Left cardiac atrium (tissue), 4 donors: ENCODE measurements around the gene ATP5F1E. TPM values are rescaled to one million over a fixed set of nuclear protein-coding genes. Genes with fewer than 3 reads are reported as not detected.
A peak's percentile ranks its signal among the peaks of the same experiment; 100 is the strongest.
"Not testable (repeated sequence)": the region's sequence is repeated elsewhere in the genome, so short reads cannot be mapped to it uniquely, and the experiment has no call there.

Experiments
- ATAC-seq, 2 donors: fragments of 200-7000 bp; cut with Tn5 transposase; one replicate each; pipeline ENCODE4 v1.9.1; 2020; ENCODE audit warnings: mild to moderate bottlenecking in 2 of 2, moderate library complexity in 2 of 2
- DNase-seq: peaks from one replicate; pipeline ENCODE4 v3.0.0-alpha.2; 2020
- intact Hi-C, 2 donors: fragments of 100-400 bp; cut with DNase I; formaldehyde crosslinking; loops; one replicate each; pipeline versions ENCODE4 v1.14.1 to v1.15.1; 2022 to 2023
- total RNA-seq, 2 donors: library from RNA; stranded (reverse); fragmentation: NEBNext Ultra II Directional; extraction: Animal tissue kit (Norgen Biotek cat#: 25700); gene quantifications; one replicate each; pipeline ENCODE4 v1.2.1, GENCODE V29; 2021
- donor health status: DM: no; HTN: yes; CAD: no.
- donor health status: DM: no; HTN: yes; CAD: no; lungs with severe emphysema.
- donor health status: DM: yes; HTN: yes; CAD: no.
- donor health status: Dilated cardiomyopathy.

Gene ATP5F1E
- total RNA-seq, 2 donors from 2014 or later: 122 to 125 TPM

DNA sequence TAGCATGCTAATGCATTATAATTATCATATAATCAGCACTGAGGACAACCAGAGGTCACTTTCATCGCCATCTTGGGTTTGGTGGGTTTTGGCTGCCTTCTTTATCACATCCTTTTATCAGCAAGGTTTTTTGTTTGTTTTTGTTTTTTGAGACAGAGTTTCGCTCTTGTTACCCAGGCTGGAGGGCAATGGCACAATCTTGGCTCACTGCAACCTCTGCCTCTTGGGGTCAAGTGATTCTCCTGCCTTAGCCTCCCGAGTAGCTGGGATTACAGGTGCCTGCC, 20.3 kb downstream of the ATP5F1E start:
- DNase-seq, ATAC-seq, intact Hi-C loops: not testable (repeated sequence)

- DNase-seq: peak; percentile 63
- peak; percentile 1 for ATAC-seq
- intact Hi-C loops: no loop called here
These were observed 20.9 kb downstream of the ATP5F1E start for GRCh38 chr20:59010995-59011873.

DNA sequence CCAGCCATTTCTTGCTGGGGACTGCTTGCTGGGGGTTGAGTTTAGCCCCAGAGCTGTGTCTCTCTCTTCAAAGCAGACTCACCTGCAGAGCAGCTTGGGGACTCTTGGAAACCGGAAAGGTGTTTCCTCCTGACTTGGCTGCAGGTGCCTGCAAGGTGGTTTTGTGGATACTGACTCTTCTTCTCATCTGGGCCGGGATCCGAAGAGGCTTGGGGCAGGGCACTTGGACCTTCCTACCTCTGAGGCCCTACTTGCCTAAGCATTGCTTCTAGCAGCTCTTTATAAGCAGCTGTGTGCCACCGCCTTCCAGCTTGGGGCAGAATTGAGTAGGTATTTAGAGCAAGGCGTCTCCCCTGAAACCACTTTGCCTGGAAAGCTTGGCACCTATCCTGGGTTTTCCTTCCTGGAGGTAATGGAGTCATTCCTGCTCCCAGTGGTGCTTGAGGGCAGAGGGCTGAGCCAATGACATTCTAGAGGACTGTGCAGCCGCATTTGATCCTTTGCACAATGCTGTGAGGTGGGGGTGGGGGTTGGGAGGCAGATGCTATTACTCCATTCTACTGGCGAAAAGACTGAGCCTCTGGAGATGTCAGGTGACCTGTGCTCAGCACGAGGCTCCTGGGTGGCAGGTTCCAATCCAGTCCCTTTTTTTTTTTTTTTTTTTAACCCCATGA, 21.7 kb downstream of the ATP5F1E start:
- ATAC-seq (no peak), DNase-seq (no peak)
- intact Hi-C loops: no loop called here

- no peak for ATAC-seq
- intact Hi-C loops: no loop called here
- DNase-seq: no peak
These were observed 23.3 kb downstream of the ATP5F1E start for GRCh38 chr20:59008715-59009336.

DNA sequence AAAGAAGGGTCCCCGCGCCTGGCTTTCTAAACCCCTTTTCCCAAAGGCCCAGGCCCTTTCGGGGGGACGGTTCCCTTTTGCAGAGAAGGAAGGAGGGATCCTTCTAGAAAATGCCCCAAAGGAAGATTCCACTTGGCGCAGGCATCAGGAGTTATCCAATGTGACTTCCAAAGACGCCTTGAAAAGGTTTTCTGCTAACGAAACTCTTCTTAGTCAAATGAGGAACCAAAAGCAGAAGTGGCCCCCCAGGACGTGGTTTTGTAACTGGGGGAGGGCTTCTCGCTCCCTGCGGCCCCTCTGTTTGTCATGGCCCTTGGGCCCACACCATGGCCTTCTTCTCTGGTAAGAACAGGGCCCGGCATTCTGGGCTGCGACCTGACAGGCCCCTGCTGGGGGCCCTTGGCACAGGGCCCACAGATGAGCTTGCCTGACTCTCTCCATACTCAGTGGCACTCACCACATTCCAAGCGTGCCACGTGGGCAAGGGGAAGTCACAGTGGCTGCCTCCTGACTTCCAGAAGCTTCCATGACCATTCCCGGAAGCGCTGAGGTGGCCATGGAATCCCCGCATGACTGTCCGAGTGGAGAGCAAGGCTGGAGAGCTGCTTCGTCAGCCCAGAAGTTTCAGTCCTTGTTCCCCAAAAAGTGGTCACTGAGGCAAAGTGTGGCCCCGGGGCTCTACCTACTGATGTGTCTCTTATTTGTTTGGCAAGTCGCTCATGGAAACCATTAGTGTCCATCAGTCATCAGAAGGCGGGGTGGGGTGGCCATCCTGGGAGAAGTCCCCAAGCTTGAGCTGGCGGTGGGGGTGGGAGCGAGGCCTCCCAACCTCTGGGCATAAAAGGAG, 24.2 kb downstream of the ATP5F1E start:
- ATAC-seq (peak in 1 of 2 donors; percentile 10), DNase-seq (peak; percentile 57)
- intact Hi-C loops: no loop called here

DNA sequence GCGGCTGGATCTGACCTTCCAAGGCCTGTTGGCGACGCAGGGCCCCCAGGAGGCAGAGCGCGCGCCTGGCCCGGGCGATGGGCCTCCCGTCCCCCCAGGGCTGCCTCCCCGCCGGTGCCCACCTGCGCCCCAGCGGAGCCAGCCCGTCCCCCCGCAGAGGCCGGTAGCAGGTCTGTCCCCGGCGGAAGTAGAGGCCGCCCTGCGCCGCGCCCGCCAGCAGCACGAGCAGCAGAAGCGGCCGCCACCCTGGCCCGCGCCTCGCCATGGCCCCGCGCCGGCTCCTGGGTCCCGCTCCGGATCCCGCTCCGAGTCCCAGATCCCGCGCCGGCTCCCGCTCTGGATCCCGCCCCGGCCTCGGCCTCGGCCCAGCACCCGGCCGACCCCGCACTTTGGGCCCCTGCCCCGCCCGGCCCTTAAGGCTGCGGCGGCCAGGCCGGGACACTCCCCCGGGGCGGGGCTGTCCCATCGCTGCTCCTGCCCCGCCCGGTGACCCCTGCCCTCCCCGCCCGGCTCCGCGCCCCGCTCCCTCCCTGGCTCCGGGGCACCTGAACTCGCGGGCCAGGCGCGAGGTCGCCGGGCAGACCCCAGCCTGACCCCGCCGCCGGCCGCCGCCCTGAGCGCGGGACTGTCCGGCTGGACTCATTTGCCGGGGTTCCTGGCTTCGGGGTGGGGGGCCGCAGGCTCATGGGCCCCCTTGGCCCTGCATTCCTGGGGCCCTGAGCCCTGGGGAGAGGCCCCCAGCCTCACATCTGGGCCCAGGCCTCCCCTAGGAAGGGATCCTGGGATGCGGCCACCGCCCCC, 25.1 kb downstream of the ATP5F1E start, which contains the start of gene CTSZ:
Gene CTSZ, minus strand, starts transcription at position 391 of the 801 bp plus-strand sequence. Its CDS starts 126 bp downstream, at position 265.
- ATAC-seq (peak; percentile 85 to 87), DNase-seq (peak; percentile 79)
- intact Hi-C loops: no loop called here

DNA sequence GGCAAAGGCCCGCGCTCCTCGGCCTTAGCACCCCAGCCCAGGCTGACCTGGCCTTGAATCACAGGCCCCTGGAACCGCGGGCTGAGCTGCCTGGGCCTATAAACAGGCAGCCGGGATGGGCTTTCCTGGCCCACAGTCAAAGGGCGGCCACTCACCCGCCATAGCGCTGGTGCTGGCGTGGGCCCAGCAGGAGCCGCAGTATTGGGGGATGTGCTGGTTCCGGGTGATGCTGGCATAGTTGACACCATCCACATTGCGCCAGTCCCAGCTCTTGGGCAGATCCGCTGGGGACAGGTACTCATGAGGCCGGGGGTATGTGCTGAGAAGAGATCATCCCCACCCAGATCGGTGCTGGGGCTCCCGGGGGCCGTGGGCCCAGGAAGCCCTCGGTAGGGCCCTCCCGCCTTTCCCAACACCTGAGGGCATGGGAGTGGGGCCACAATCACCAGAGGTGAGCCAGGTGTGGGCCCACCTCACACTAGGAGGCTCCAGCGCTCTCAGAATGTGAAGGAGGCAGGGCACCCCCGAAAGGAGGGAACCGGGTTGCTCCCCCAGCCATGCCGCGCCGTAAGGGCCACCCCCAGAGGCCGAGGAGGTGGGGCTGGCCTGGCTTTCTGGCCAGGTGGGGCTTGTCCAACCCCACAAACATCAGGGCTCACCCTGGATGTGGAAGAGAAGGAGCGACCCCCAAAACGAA, 25.8 kb downstream of the ATP5F1E start:
- intact Hi-C loops: no loop called here
- DNase-seq (peak; percentile 53), ATAC-seq (peak; percentile 5 to 19)

DNA sequence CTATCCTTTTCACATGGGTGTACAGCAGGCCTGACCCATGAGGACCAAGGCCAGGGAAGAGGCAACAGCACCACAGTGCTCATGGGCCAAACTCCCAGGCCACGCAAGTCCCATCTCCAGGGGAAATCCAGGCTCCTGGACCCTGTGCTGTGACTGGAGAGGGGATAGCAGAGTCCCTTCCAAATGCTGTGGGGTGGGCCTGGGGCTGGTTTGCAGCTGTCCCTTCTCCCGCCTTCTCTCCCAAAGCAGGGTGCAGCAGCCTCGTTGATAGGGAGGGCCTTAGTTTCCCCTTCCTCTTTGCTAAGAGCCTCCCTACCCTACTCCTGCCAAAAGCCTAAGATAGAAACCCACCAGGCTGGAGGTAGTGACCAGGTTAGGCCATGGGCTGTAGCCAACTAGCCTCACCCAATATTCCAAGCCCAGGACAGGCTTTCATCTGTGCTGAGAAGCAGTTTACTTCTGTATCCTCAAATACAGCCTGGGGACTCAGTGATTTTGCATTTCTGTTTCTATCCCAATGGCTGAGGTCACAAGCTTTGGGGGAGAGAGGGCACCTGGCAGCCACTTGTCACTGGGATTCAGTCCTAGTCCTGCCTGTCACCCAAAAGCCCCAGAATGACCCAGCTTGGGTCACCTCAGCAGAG, 26.5 kb downstream of the ATP5F1E start:
- intact Hi-C loops: no loop called here
- ATAC-seq (no peak), DNase-seq (no peak)

DNA sequence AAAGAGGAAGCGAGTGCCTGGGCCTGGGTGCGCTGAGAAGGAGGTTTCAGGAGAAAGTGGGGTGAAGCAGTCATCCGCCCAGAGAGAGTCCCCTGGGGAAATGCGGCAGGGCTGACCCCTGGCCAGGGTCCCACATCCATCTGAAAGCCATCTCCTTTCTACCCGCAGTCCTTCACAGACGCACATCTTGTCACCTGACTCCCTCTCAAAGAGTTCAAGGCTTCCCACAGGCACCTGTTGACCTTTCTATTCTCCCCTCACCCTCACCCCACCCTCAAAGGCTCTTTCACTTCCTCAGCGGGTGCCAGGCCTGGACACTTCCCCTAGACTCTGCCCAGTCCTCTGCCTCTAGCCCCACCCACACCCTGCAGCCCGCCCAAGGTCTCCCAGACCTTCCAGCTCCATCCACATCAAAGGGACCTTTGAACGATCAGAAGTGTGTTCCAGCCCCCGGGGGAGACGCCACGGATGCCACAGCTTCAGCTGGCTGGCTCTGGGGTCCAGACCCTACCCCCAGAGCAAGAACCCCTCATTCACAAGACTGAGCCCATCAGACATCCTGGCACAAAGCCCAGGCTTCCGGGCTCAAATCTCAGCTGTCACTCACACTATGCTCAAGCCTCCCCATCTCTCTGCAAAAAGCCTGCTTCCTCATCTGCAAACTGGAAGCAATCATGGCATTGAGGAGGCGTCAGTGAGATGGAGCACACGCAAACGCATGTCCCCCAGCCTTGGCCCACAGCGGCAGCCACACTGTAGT, 27.2 kb downstream of the ATP5F1E start:
- DNase-seq: peak; percentile 71
- intact Hi-C loops: no loop called here
- peak; percentile 20 to 50 for ATAC-seq

GRCh38 chr20:59004493-59004762, 27.7 kb downstream of the ATP5F1E start:
- DNase-seq: peak; percentile 66
- intact Hi-C loops: no loop called here
- ATAC-seq: no peak

GRCh38 chr20:59003836-59004492, 28.2 kb downstream of the ATP5F1E start:
- ATAC-seq (no peak), DNase-seq (no peak)
- intact Hi-C loops: no loop called here

- DNase-seq (no peak), ATAC-seq (no peak)
- intact Hi-C loops: no loop called here
These were observed 29.2 kb downstream of the ATP5F1E start for GRCh38 chr20:59002874-59003399.

DNA sequence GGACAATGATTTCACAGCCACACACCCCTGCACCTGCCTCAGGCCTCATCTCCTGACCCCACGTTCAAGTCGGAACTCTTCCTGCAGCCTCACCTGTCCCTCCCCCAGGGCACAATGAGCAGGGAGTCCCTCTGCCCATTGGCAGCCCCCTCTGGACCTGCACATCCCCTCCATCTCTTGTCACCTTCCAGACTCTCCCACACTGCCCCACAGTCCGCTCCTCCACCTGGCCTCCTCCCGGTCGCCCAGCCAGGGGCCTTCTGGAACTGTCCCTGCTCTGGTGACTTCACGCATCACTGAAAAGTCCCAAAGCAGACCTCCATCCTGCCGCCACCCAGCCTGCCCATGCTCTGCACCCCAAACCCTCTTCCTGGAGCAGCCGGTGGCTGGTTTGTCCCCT, 29.7 kb downstream of the ATP5F1E start:
- no peak for ATAC-seq
- intact Hi-C loops: no loop called here

DNA sequence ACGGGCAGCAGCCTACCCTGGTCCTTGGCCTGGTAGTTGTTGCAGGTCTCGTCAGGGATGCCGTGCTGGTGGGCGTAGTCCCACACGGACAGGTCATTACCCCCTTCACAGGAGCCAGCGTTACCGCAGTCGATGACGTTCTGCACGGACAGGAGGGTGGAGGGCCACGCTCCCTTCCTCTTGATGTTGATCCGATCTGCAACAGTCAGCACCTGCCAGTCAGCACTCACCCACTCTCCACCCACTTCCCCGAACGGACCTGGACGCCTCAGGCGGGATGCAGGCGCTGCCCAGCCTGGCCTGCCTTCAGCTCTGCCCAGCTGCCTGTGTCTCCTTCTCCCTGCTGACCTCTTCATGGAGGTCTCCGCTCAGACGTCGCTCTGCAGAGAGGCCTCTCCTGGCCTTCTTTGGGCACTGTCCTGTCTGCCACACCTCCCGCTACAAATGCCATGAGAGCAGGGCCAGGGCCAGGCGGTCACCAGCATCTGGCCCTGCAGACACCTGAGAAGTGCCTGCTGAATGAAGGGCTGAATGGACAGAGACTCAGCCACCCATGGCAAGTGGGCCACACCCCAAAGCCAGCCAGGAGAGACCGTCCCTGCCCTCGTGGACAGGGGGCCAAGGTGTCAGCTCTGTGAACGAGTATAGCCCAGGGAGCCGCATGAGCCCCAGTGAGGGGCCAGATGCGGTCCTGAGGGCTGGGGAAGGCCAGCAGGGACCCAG, 30.5 kb downstream of the ATP5F1E start:
- no peak for DNase-seq
- intact Hi-C loops: no loop called here

More for the DNA sequence above, 29.7 kb downstream of the ATP5F1E start:
- no peak for DNase-seq

GRCh38 chr20:59001068-59001448, 31.1 kb downstream of the ATP5F1E start:
- intact Hi-C loops: no loop called here
- DNase-seq (no peak), ATAC-seq (no peak)

More for the DNA sequence above, 30.5 kb downstream of the ATP5F1E start:
- ATAC-seq: no peak

DNA sequence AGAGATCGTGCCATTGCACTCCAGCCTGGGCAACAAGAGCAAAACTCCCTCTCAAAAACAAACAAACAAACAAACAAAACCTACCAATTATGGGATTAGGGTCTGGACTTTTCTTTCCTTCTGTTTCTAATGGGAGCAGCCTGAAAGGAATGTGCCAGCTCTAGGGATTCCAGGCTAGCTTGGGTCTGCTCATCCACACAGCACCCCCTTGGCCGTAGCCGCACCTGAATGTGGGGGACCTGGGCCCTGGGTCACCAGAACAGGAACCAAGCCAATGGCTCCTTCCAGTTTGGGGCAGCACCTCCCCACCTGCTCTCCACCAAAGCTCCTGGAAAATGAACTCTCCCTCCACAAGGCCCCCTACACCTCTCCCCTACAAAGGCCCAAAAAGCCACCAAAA, 31.8 kb downstream of the ATP5F1E start:
- ATAC-seq (no peak), DNase-seq (no peak)
- intact Hi-C loops: no loop called here
